ENCODE data around the gene ZGPAT.

ZGPAT gene

GRCh38 chr20:63679799-63680305, 28.0 kb upstream of the ZGPAT start:
- Histone ChIP-seq H3K9ac (ENCODE audit: low read length) (no peak overlapping the region), H4K20me1 (ENCODE audit: insufficient read depth, low read length) (no peaks in the 10 kb centered on the region), H3K4me2 (ENCODE audit: low read length) (no peak overlapping the region), H3F3A (ENCODE audit: insufficient read depth, low read length) (no peaks in the 10 kb centered on the region), H3K9me2 (ENCODE audit: low read depth, low read length) (no peaks in the 10 kb centered on the region), H3K36me3 (ENCODE audit: insufficient read depth, low read length) (peaks cover 29% of the 10 kb centered on the region), H3K4me3 (ENCODE audit: low read depth, low read length, poor library complexity, severe bottlenecking) (no peak overlapping the region), H3K79me2 (ENCODE audit: insufficient read depth, low read length) (no peaks in the 10 kb centered on the region), H3K4me1 (ENCODE audit: insufficient read depth, low read length, severe bottlenecking) (no peaks in the 10 kb centered on the region), H3K27ac (ENCODE audit: low read depth, low read length, poor library complexity, severe bottlenecking) (no peak overlapping the region), H3K27me3 (ENCODE audit: insufficient read depth, low read length) (no peaks in the 10 kb centered on the region), H2AFZ (ENCODE audit: low read length) (no peak overlapping the region), H3K9me3 (ENCODE audit: low read length) (no peaks in the 10 kb centered on the region)
- TF ChIP-seq EZH2 (IDR thresholded peaks at IDR 0.05; ENCODE audit: borderline replicate concordance, low read length) (no peak), CTCF (IDR thresholded peaks at IDR 0.05; ENCODE audit: low read length) (no peak)

GRCh38 chr20:63680427-63680826, 27.4 kb upstream of the ZGPAT start:
- no peaks in the 10 kb centered on the region for H3F3A ChIP-seq (ENCODE audit: insufficient read depth, low read length)
- TF ChIP-seq EZH2 (IDR thresholded peaks at IDR 0.05; ENCODE audit: borderline replicate concordance, low read length), result no peak
- no peak for TF ChIP-seq CTCF (IDR thresholded peaks at IDR 0.05; ENCODE audit: low read length)
- H3K27ac ChIP-seq (ENCODE audit: low read depth, low read length, poor library complexity, severe bottlenecking), result no peak overlapping the region
- H3K9me2 ChIP-seq (ENCODE audit: low read depth, low read length), result no peaks in the 10 kb centered on the region
- H3K36me3 ChIP-seq (ENCODE audit: insufficient read depth, low read length), result peaks cover 28% of the 10 kb centered on the region
- no peak overlapping the region for H2AFZ ChIP-seq (ENCODE audit: low read length)
- no peaks in the 10 kb centered on the region for H4K20me1 ChIP-seq (ENCODE audit: insufficient read depth, low read length)
- H3K4me3 ChIP-seq (ENCODE audit: low read depth, low read length, poor library complexity, severe bottlenecking), result no peak overlapping the region
- H3K79me2 ChIP-seq (ENCODE audit: insufficient read depth, low read length), result no peaks in the 10 kb centered on the region
- no peaks in the 10 kb centered on the region for H3K4me1 ChIP-seq (ENCODE audit: insufficient read depth, low read length, severe bottlenecking)
- no peaks in the 10 kb centered on the region for H3K9me3 ChIP-seq (ENCODE audit: low read length)
- H3K27me3 ChIP-seq (ENCODE audit: insufficient read depth, low read length), result no peaks in the 10 kb centered on the region
- H3K4me2 ChIP-seq (ENCODE audit: low read length), result no peak overlapping the region
- no peak overlapping the region for H3K9ac ChIP-seq (ENCODE audit: low read length)

DNA sequence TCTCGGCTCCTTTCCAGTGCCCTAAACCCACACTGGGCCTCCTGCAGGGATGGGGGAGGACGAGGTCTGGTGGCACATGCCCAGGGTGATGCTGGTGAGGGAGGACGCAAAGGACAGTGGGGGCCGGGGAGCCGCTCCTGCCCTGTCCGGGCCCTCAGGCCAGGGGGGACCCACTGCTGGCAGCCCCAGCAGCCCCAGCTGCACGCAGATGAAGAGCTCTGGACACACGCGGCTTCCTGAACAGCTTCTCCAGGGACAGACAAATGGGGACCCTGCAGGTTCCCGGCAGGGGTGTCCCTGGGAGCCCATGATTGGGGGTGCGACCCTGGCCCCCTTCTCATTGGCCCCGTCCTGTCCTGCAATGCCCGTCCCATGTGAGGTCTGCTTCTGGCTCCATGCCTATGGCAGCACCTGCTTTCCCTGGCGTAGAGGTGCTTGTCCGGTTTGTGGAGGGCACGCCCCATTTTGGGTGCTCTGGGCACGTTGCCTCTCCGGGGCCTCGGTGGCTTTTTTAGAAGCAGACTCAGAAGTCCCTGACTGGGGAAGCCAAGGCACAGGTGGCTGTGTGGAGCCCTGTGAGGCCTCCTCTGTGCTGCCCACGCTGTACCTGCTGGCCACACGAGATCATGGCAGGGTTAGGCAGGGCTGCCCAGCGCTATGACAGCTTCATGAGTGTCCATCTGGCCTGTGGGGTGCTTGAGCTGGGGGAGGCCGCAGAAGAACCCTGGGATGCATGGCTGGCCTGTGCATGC, 26.8 kb upstream of the ZGPAT start:
- no peaks in the 10 kb centered on the region for H3K9me2 ChIP-seq (ENCODE audit: low read depth, low read length)
- no peak overlapping the region for H2AFZ ChIP-seq (ENCODE audit: low read length)
- no peaks in the 10 kb centered on the region for H3F3A ChIP-seq (ENCODE audit: insufficient read depth, low read length)
- H3K27ac ChIP-seq (ENCODE audit: low read depth, low read length, poor library complexity, severe bottlenecking), result no peak overlapping the region
- H3K9me3 ChIP-seq (ENCODE audit: low read length), result no peaks in the 10 kb centered on the region
- no peaks in the 10 kb centered on the region for H3K79me2 ChIP-seq (ENCODE audit: insufficient read depth, low read length)
- TF ChIP-seq EZH2 (IDR thresholded peaks at IDR 0.05; ENCODE audit: borderline replicate concordance, low read length) (no peak), CTCF (IDR thresholded peaks at IDR 0.05; ENCODE audit: low read length) (no peak)
- H3K4me2 ChIP-seq (ENCODE audit: low read length), result no peak overlapping the region
- H3K4me3 ChIP-seq (ENCODE audit: low read depth, low read length, poor library complexity, severe bottlenecking), result no peak overlapping the region
- no peaks in the 10 kb centered on the region for H4K20me1 ChIP-seq (ENCODE audit: insufficient read depth, low read length)
- H3K9ac ChIP-seq (ENCODE audit: low read length), result no peak overlapping the region
- H3K36me3 ChIP-seq (ENCODE audit: insufficient read depth, low read length), result peaks cover 22% of the 10 kb centered on the region
- H3K4me1 ChIP-seq (ENCODE audit: insufficient read depth, low read length, severe bottlenecking), result no peaks in the 10 kb centered on the region
- H3K27me3 ChIP-seq (ENCODE audit: insufficient read depth, low read length), result no peaks in the 10 kb centered on the region
